ENCODE results near the gene TMEM217. TPM values are rescaled to one million over a fixed set of nuclear protein-coding genes. Genes with fewer than 3 reads are reported as not detected.

TMEM217 gene
- polyA plus RNA-seq, 1 of the 3 experiments (the other 2 are of a cell fraction) = 1.5 TPM

DNA sequence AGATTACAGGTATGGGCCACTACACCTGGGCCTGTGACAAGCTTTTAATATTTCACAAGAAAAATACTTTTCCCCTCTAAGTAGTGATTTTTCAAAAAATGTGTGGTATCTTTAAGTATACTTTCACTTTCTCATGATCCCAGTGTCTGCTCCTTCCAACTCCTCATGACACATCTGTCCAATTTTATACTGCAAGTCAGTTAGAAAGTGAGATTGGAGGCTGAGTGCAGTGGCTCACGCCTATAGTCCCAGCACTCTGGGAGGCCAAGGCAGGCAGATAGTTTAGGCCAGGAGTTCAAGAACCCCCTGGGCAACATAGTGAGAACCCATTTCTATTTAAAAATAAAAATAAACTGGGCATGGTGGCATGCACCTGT lies 67.8 kb downstream of the TMEM217 start:
- ChIA-PET CTCF (interaction anchor here (1.1 to 5.7 kb wide), 6 partner anchors 18 to 172 kb away, joined by 4 to 26 read pairs (median 10); no protein-coding TSS in a partner anchor), POLR2A (no interaction called here)
- Histone ChIP-seq H3F3A (replicated peaks; ENCODE audit: insufficient read depth) (no peaks in the 10 kb centered on the region), H3K4me3 (ENCODE audit: low read depth in 2 of 2, low read length in 1 of 2) (no peak overlapping the region), H3K27me3 (ENCODE audit: insufficient read depth) (no peaks in the 10 kb centered on the region), H3K79me2 (ENCODE audit: insufficient read depth) (no peaks in the 10 kb centered on the region), H3K4me2 (no peak overlapping the region), H4K20me1 (ENCODE audit: insufficient read depth) (no peaks in the 10 kb centered on the region), H2AFZ (ENCODE audit: low read depth) (no peak overlapping the region), H3K27ac (ENCODE audit: low read depth in 2 of 2, low read length in 1 of 2) (no peak overlapping the region), H3K9me2 (no peaks in the 10 kb centered on the region), H3K9me3 (no peaks in the 10 kb centered on the region), H3K9ac (no peak overlapping the region), H3K4me1 (ENCODE audit: control insufficient read depth in 1 of 2, insufficient read depth in 2 of 2, low read depth in 1 of 2, low read length in 1 of 2) (peaks cover 0 to 5% of the 10 kb centered on the region in 2 experiments; a peak in 1 of 4 replicates), H3K36me3 (replicated peaks in 1 of 2; ENCODE audit: control insufficient read depth in 1 of 2, insufficient read depth in 2 of 2, low read length in 1 of 2) (no peaks in the 10 kb centered on the region)
- 100% methylated on average over 1 of the region's 1 CpG for WGBS (ENCODE audit: low lambda C conversion rate)
- no peak for TF ChIP-seq EP300 (IDR thresholded peaks at IDR 0.05; ENCODE audit: borderline replicate concordance in 1 of 2, low read depth in 1 of 2, low read length in 1 of 2)
- no peak for TF ChIP-seq FOXM1 (IDR thresholded peaks at IDR 0.05; ENCODE audit: low read depth)
- TF ChIP-seq, protein P1, sequence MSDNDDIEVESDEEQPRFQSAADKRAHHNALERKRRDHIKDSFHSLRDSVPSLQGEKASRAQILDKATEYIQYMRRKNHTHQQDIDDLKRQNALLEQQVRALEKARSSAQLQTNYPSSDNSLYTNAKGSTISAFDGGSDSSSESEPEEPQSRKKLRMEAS (IDR thresholded peaks at IDR 0.05; ENCODE audit: low read depth) = no peak
- TF ChIP-seq, protein P2, sequence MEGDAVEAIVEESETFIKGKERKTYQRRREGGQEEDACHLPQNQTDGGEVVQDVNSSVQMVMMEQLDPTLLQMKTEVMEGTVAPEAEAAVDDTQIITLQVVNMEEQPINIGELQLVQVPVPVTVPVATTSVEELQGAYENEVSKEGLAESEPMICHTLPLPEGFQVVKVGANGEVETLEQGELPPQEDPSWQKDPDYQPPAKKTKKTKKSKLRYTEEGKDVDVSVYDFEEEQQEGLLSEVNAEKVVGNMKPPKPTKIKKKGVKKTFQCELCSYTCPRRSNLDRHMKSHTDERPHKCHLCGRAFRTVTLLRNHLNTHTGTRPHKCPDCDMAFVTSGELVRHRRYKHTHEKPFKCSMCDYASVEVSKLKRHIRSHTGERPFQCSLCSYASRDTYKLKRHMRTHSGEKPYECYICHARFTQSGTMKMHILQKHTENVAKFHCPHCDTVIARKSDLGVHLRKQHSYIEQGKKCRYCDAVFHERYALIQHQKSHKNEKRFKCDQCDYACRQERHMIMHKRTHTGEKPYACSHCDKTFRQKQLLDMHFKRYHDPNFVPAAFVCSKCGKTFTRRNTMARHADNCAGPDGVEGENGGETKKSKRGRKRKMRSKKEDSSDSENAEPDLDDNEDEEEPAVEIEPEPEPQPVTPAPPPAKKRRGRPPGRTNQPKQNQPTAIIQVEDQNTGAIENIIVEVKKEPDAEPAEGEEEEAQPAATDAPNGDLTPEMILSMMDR (IDR thresholded peaks at IDR 0.05) = no peak
- no peak for TF ChIP-seq REST (IDR thresholded peaks at IDR 0.05; ENCODE audit: low read depth, low read length)
- TF ChIP-seq RFX5 (IDR thresholded peaks at IDR 0.05; ENCODE audit: low read length) = no peak
- TF ChIP-seq IRF3 (IDR thresholded peaks at IDR 0.05; ENCODE audit: low read depth, low read length) = no peak
- no peak for TF ChIP-seq POLR2AphosphoS5 (IDR thresholded peaks at IDR 0.05; ENCODE audit: low read depth, low read length)
- TF ChIP-seq USF2 (IDR thresholded peaks at IDR 0.05; ENCODE audit: borderline replicate concordance, low read depth, low read length) = no peak
- TF ChIP-seq GABPA (IDR thresholded peaks at IDR 0.05; ENCODE audit: low read depth) = no peak
- TF ChIP-seq CHD2 (IDR thresholded peaks at IDR 0.05; ENCODE audit: low read length, partially characterized antibody) = no peak
- no peak for DNase-seq

Measured in SK-N-SH (cell line).